Right ventricle myocardium inferior (tissue), 1 donor: Measurements from ENCODE around the gene TOPBP1. TPM values are rescaled to one million over a fixed set of nuclear protein-coding genes. Genes with fewer than 3 reads are reported as not detected.

Experiments used
- ATAC-seq: fragments of 200-7000 bp; cut with Tn5 transposase; one replicate; pipeline ENCODE4 v1.9.1; 2020; ENCODE audit warnings: mild to moderate bottlenecking, moderate library complexity
- DNase-seq: peaks from one replicate; pipeline ENCODE4 v3.0.0; 2021; ENCODE audit errors: missing footprints
- intact Hi-C: fragments of 100-400 bp; cut with DNase I; formaldehyde crosslinking; loops from one replicate; pipeline ENCODE4 v1.11.0; 2022
- total RNA-seq: library from RNA; stranded (reverse); fragmentation: NEBNext Ultra II Directional; extraction: Animal tissue kit (Norgen Biotek cat#: 25700); gene quantifications from one replicate; pipeline ENCODE4 v1.2.1, GENCODE V29; 2021
- donor health status: DM: no; HTN: yes; CAD: no; lungs with severe emphysema.

TOPBP1 gene
- total RNA-seq, 1 donor from 2014 or later, result 10.5 TPM

- intact Hi-C loops, result no loop called here
- ATAC-seq (no peak), DNase-seq (no peak)
These were observed 32.6 kb downstream of the TOPBP1 start for GRCh38 chr3:133629146-133629545.

DNA sequence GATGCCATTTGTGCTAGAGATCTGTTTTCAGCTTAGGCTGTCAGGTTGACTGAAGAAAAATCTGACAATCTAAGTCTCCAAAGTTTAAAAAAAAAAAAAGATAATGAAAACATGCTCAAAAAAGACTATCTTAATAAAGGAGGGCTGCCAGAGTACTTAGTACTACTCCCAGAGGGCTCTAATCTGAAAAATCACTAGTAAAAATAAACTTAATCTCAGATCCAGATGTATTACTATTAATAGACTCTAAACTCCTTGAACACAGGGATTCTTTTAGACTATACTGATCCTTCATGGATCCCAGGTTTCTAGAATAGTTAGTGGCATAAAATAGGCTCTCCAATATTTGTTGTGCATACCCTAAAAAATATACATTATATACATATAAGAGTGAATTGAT is 34.0 kb downstream of the TOPBP1 start:
- ATAC-seq (no peak), DNase-seq (no peak)
- intact Hi-C loops, result no loop called here

- intact Hi-C loops, result no loop called here
- no peak for ATAC-seq
- no peak for DNase-seq
These were observed 41.5 kb downstream of the TOPBP1 start for GRCh38 chr3:133620066-133620784.

DNA sequence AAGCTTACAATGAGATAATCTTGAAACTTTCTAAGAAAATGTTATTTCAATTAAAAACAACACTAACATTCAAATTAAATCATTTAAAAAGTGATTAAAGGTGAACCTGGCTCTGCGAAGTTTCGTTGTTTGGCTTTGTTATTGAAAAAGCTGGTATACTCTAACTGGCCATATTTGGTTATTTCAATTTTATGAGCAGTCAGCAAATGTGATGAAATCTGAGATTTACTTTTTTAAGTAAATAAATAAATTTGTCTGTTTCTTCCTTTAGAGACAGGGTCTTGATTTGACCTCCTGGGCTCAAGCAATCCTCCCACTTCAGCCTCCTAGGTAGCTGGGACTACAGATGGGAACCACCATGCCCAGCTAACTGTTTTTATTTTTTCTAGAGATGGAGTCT is 50.2 kb downstream of the TOPBP1 start:
- ATAC-seq, result no peak
- no peak for DNase-seq
- intact Hi-C loops, result no loop called here

DNA sequence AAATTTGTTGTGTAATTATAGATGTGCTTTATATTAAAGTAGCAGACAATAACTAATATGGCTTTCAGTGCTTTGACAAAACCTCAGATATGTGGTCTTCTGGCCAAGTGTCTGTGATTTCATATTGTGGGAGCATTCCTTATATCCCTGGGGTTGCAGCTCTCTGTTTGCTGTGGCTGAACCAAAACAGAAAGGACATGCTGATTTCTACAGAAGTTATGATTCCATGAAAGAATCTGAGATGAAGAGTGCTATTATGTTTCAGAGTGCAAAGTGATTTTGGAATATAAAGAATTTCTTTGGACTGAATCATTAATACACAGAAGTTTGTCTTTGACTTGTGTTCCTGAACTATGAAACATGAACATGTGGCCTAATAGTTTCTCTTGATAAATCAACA is 51.7 kb downstream of the TOPBP1 start:
- intact Hi-C loops, result no loop called here
- ATAC-seq (no peak), DNase-seq (no peak)

DNA sequence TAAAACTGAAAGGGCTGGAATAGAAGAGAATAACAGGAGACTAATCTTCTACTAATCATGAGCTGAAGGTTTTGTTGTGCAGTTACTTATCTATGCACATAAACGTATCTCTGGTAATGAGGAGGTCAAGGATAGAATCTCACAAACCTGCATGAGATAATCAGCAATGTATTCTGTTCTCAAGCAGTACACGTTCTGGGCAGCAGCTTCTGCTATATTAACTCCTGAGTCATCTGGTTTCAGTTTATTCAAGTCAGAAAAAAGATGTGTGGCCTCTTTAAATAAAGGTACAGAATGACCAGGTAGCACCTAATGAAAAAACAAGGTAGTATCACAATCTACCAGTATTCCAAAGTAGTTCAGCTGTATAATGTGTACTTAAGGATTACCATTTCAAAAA is 53.4 kb downstream of the TOPBP1 start:
- ATAC-seq (no peak), DNase-seq (no peak)
- intact Hi-C loops, result no loop called here

GRCh38 chr3:133607816-133608215 is 53.9 kb downstream of the TOPBP1 start:
- intact Hi-C loops, result no loop called here
- DNase-seq, result no peak
- no peak for ATAC-seq

DNA sequence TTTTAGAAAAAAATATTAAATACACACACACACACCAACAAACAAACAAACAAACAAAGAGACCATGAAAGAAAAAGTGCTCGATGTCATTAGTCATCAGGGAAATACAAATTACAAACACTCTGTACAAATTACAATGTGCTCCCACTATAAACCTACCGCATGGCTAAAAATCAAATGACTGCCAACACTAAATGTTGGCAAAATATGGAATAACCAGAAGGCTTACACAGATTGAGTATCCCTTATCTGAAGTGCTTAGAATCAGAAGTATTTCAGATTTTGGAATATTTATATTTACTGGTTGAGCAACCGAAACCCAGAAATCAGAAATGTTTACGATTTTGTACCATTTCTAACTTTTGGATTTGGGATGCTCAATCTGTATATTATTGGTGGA is 54.8 kb downstream of the TOPBP1 start:
- no peak for DNase-seq
- intact Hi-C loops, result no loop called here
- ATAC-seq, result no peak

GRCh38 chr3:133606342-133606741 is 55.4 kb downstream of the TOPBP1 start:
- intact Hi-C loops, result no loop called here
- ATAC-seq (no peak), DNase-seq (no peak)

- DNase-seq, result no peak
- ATAC-seq, result no peak
- intact Hi-C loops, result no loop called here
These were observed 61.1 kb downstream of the TOPBP1 start for GRCh38 chr3:133600572-133601081.

- ATAC-seq (no peak), DNase-seq (no peak)
- intact Hi-C loops, result no loop called here
These were observed 62.5 kb downstream of the TOPBP1 start for GRCh38 chr3:133599280-133599679.

GRCh38 chr3:133598405-133598804 is 63.3 kb downstream of the TOPBP1 start:
- intact Hi-C loops, result no loop called here
- DNase-seq (no peak), ATAC-seq (no peak)

DNA sequence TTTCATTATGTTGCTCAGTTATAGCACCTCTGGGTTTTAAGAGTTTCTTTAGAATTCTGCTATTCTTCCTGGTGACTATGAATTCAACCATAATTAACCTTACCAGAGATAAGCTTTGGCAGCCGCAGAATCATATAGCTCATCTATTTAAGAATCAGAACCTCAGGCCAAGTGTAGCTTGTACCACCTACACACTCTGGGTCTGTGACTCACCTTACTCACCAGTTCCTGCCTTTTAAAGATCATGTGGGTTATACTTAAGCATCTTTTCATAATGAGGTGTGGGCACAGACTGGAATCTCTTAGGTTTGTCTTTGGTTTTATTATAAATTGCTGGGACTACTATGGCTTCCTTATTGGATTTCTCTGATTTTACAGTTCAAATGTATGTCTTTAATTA is 66.4 kb downstream of the TOPBP1 start:
- DNase-seq (no peak), ATAC-seq (no peak)
- intact Hi-C loops, result no loop called here

DNA sequence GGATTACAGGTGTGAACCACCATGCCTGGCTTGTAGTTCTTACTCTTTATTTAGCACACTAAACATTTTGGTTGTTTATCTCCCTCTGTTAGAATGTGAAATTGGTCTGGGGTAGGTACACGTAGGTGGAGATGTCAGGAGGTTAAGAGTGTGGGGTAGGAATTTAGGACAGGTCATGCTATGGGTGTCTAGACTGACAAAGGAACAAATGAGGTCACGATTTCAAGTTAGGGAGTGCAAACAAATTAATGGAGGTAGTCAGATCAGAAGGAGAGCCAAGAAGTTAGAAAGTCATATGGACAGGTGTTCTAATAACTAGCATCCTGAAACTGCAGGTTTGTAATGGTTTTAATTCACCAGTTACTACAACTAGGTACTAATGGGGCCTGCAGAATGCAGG is 68.5 kb downstream of the TOPBP1 start:
- no peak for DNase-seq
- no peak for ATAC-seq
- intact Hi-C loops, result no loop called here

GRCh38 chr3:133592843-133593242 is 68.9 kb downstream of the TOPBP1 start:
- DNase-seq (no peak), ATAC-seq (no peak)
- intact Hi-C loops, result no loop called here

DNA sequence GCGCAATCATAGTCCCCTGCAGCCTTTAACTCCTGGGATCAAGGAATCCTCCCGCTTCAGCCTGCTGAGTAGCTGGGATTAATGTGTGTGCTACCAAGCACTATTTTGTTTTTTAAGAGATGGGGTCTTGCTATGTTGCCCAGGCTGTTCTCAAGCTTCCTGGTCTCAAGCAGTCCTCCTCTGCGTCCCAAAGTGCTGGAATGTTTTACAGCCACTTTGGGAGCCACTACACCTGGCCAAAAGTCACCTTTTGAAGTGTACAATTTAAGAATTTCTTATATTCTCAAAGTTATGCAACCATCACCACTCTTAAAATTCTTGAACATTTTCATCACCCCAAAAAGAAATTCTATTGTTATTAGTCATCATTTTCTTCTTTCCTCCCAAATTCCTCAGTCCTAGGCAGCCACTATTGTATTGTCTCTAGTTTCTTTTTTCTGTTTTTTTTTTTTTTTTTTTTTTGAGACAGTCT is 70.4 kb downstream of the TOPBP1 start:
- intact Hi-C loops, result no loop called here
- no peak for ATAC-seq

DNA sequence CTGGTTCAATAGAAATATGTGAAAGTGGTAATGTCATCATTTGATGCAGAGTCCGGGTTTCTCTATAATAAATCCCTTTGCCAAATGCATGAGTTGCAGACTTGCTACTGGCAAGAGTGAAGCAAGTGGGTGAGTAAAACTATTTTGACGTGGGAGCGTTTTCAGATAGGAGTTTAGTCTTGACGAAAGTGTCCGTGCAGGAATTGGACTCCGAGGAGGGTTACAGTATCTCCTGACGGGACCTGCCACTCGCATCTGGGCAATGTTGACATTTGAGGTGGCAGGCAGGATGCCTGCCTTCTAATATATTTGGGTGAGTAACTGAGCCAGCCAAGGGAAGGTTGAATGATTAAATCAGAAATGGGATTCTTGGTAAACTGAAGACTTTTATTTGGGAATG is 72.2 kb downstream of the TOPBP1 start:
- no peak for DNase-seq
- intact Hi-C loops, result no loop called here
- no peak for ATAC-seq

More for the DNA sequence above, 70.4 kb downstream of the TOPBP1 start:
- no peak for DNase-seq

- ATAC-seq (no peak), DNase-seq (no peak)
- intact Hi-C loops, result no loop called here
These were observed 72.8 kb downstream of the TOPBP1 start for GRCh38 chr3:133588784-133589465.

DNA sequence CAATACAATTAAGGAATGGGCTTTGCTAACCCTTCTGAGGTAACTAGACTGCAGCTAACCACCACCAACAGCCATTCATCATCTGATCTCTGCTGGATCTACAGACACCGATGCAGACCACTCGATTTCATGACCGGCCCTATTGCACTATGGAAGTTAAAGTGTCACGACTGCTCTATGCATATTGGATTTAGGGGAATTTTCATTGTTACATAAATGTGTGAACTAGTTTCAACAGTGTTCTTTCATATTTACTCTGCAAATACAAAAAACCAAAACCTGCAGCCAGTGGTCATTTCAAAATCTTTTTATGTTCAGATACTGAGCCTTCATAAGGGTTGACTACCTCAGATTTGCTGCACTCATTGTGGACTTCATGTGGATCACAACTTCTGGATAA is 73.7 kb downstream of the TOPBP1 start:
- intact Hi-C loops, result no loop called here
- DNase-seq (no peak), ATAC-seq (no peak)

DNA sequence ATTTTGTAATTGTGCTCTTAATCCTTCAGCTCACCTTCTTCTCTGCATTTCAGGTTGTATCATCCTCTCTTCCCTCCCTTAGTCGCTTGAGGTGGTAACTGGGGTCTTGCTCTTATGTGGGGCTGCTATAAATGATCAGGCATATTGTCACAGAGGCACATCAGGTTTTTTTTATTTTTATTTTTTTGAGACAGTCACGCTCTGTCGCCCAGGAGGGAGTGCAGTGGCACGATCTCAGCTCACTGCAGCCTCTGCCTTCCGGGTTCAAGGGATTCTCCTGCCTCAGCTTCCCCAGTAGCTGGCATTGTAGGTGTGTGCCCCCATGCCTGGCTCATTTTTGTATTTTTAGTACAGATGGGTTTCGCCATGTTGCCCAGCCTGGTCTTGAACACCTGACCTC is 78.3 kb downstream of the TOPBP1 start:
- ATAC-seq (no peak), DNase-seq (no peak)
- intact Hi-C loops, result no loop called here
